ENCODE measurements around the gene DLGAP4. TPM values are rescaled to one million over a fixed set of nuclear protein-coding genes. Genes with fewer than 3 reads are reported as not detected.
A peak's percentile ranks its signal among the peaks of the same experiment; 100 is the strongest.

The DLGAP4 gene
- total and polyA plus RNA-seq, 2 experiments from 2014 or later = 14.3 to 68.1 TPM

- in situ Hi-C loops (cut with MboI) = no loop called here
- Histone ChIP-seq H3F3A (ENCODE audit: insufficient read depth) (peaks cover 40% of the 10 kb centered on the region), H2AFZ (no peak overlapping the region), H3K9me2 (ENCODE audit: insufficient read depth) (no peaks in the 10 kb centered on the region), H3K27ac (peak overlapping the region; percentile 59), H3K9me3 (ENCODE audit: low read depth) (no peaks in the 10 kb centered on the region), H3K4me3 (no peak overlapping the region), H3K36me3 (ENCODE audit: low read depth) (no peaks in the 10 kb centered on the region), H4K20me1 (ENCODE audit: insufficient read depth) (peaks cover 56% of the 10 kb centered on the region), H3K4me2 (ENCODE audit: unreplicated experiment) (peak overlapping the region; percentile 14), H3K4me1 (ENCODE audit: insufficient read depth) (peaks cover 52% of the 10 kb centered on the region), H3K79me2 (ENCODE audit: insufficient read depth) (peaks cover 100% of the 10 kb centered on the region), H3K27me3 (replicated peaks; ENCODE audit: insufficient read depth) (no peaks in the 10 kb centered on the region), H3K9ac (peak overlapping the region; percentile 41)
- no peak for DNase-seq
- WGBS, 2 experiments (ENCODE audit: low coverage in 1 of 2, low lambda C conversion rate in 2 of 2, missing lambda C conversion rate in 2 of 2) = 46 to 52% methylated on average over 8 of the region's 8 CpGs
- TF ChIP-seq EZH2phosphoT487 (IDR thresholded peaks at IDR 0.05; ENCODE audit: insufficient read depth, low read depth) (no peak), EZH2 (IDR thresholded peaks at IDR 0.05; ENCODE audit: insufficient read depth, poor library complexity, severe bottlenecking) (no peak)
Observed at GRCh38 chr20:36482044-36482473, 175.9 kb downstream of the DLGAP4 start.

- H3K27ac ChIP-seq = peak overlapping the region; percentile 65
- DNase-seq = no peak
- H3K9me3 ChIP-seq (ENCODE audit: low read depth) = no peaks in the 10 kb centered on the region
- no peaks in the 10 kb centered on the region for H3K9me2 ChIP-seq (ENCODE audit: insufficient read depth)
- in situ Hi-C loops (cut with MboI) = no loop called here
- H4K20me1 ChIP-seq (ENCODE audit: insufficient read depth) = peaks cover 46% of the 10 kb centered on the region
- no peaks in the 10 kb centered on the region for H3K27me3 ChIP-seq (replicated peaks; ENCODE audit: insufficient read depth)
- peak overlapping the region; percentile 45 for H3K9ac ChIP-seq
- no peaks in the 10 kb centered on the region for H3K36me3 ChIP-seq (ENCODE audit: low read depth)
- no peak overlapping the region for H3K4me2 ChIP-seq (ENCODE audit: unreplicated experiment)
- H3K79me2 ChIP-seq (ENCODE audit: insufficient read depth) = peaks cover 100% of the 10 kb centered on the region
- 75% methylated on average over 5 of the region's 5 CpGs for WGBS, 2 experiments (ENCODE audit: low coverage in 1 of 2, low lambda C conversion rate in 2 of 2, missing lambda C conversion rate in 2 of 2)
- H2AFZ ChIP-seq = no peak overlapping the region
- H3F3A ChIP-seq (ENCODE audit: insufficient read depth) = peaks cover 28% of the 10 kb centered on the region
- TF ChIP-seq EZH2phosphoT487 (IDR thresholded peaks at IDR 0.05; ENCODE audit: insufficient read depth, low read depth) (no peak), EZH2 (IDR thresholded peaks at IDR 0.05; ENCODE audit: insufficient read depth, poor library complexity, severe bottlenecking) (no peak)
- H3K4me1 ChIP-seq (ENCODE audit: insufficient read depth) = peaks cover 44% of the 10 kb centered on the region
- no peak overlapping the region for H3K4me3 ChIP-seq
Observed at GRCh38 chr20:36483209-36483918, 177.2 kb downstream of the DLGAP4 start.

GRCh38 chr20:36483919-36484808, 178.0 kb downstream of the DLGAP4 start:
- in situ Hi-C loops (cut with MboI) = no loop called here
- peak; percentile 73 for DNase-seq

GRCh38 chr20:36485286-36485685, 179.1 kb downstream of the DLGAP4 start:
- in situ Hi-C loops (cut with MboI) = no loop called here
- Histone ChIP-seq H3K9me2 (ENCODE audit: insufficient read depth) (no peaks in the 10 kb centered on the region), H3K4me2 (ENCODE audit: unreplicated experiment) (no peak overlapping the region), H3K27ac (0 out of 2 replicates have a peak overlapping the region, but pooled peaks have one; percentile 4), H3K36me3 (ENCODE audit: low read depth) (no peaks in the 10 kb centered on the region), H3K4me3 (no peak overlapping the region), H3K9me3 (ENCODE audit: low read depth) (no peaks in the 10 kb centered on the region), H3K27me3 (replicated peaks; ENCODE audit: insufficient read depth) (no peaks in the 10 kb centered on the region), H2AFZ (no peak overlapping the region), H3F3A (ENCODE audit: insufficient read depth) (peaks cover 33% of the 10 kb centered on the region), H3K9ac (no peak overlapping the region), H4K20me1 (ENCODE audit: insufficient read depth) (peaks cover 45% of the 10 kb centered on the region), H3K79me2 (ENCODE audit: insufficient read depth) (peaks cover 100% of the 10 kb centered on the region), H3K4me1 (ENCODE audit: insufficient read depth) (peaks cover 55% of the 10 kb centered on the region)
- TF ChIP-seq EZH2 (IDR thresholded peaks at IDR 0.05; ENCODE audit: insufficient read depth, poor library complexity, severe bottlenecking) = no peak
- no peak for TF ChIP-seq EZH2phosphoT487 (IDR thresholded peaks at IDR 0.05; ENCODE audit: insufficient read depth, low read depth)
- no peak for DNase-seq
- 75 to 76% methylated on average over 3 of the region's 3 CpGs for WGBS, 2 experiments (ENCODE audit: low coverage in 1 of 2, low lambda C conversion rate in 2 of 2, missing lambda C conversion rate in 2 of 2)

More at GRCh38 chr20:36483919-36484808, 178.0 kb downstream of the DLGAP4 start:
- Histone ChIP-seq H3K27me3 (replicated peaks; ENCODE audit: insufficient read depth) (no peaks in the 10 kb centered on the region), H3K27ac (peak overlapping the region; percentile 65), H3K9me2 (ENCODE audit: insufficient read depth) (no peaks in the 10 kb centered on the region), H3F3A (ENCODE audit: insufficient read depth) (peaks cover 30% of the 10 kb centered on the region), H2AFZ (no peak overlapping the region), H3K4me2 (ENCODE audit: unreplicated experiment) (peak overlapping the region; percentile 21), H3K36me3 (ENCODE audit: low read depth) (no peaks in the 10 kb centered on the region), H3K4me1 (ENCODE audit: insufficient read depth) (peaks cover 46% of the 10 kb centered on the region), H3K9me3 (ENCODE audit: low read depth) (no peaks in the 10 kb centered on the region), H4K20me1 (ENCODE audit: insufficient read depth) (peaks cover 42% of the 10 kb centered on the region), H3K9ac (peak overlapping the region; percentile 45), H3K79me2 (ENCODE audit: insufficient read depth) (peaks cover 100% of the 10 kb centered on the region), H3K4me3 (no peak overlapping the region)
- 51 to 53% methylated on average over 8 of the region's 8 CpGs for WGBS, 2 experiments (ENCODE audit: low coverage in 1 of 2, low lambda C conversion rate in 2 of 2, missing lambda C conversion rate in 2 of 2)
- TF ChIP-seq EZH2phosphoT487 (IDR thresholded peaks at IDR 0.05; ENCODE audit: insufficient read depth, low read depth) (no peak), EZH2 (IDR thresholded peaks at IDR 0.05; ENCODE audit: insufficient read depth, poor library complexity, severe bottlenecking) (no peak)
